ENCODE measurements around the gene ANKRD23.

Gene ANKRD23

GRCh38 chr2:96844405-96844808 lies 586 bp upstream of the ANKRD23 start:
- H3K4me3 Mint-ChIP-seq, result no peak overlapping the region
- no peaks in the 10 kb centered on the region for H3K27me3 Mint-ChIP-seq (ENCODE audit: low read depth)
- no peak overlapping the region for H3K27ac Mint-ChIP-seq
- peaks cover 5% of the 10 kb centered on the region for H3K4me1 Mint-ChIP-seq
- H3K9me3 Mint-ChIP-seq, result no peaks in the 10 kb centered on the region
- TF ChIP-seq CTCF (IDR thresholded peaks at IDR 0.05; ENCODE audit: unreplicated experiment in 3 of 3), result no peak
- H3K36me3 Mint-ChIP-seq (ENCODE audit: low read depth), result peaks cover 16% of the 10 kb centered on the region

GRCh38 chr2:96842600-96842999 lies 1.2 kb downstream of the ANKRD23 start:
- no peak overlapping the region for H3K27ac Mint-ChIP-seq
- no peak for TF ChIP-seq CTCF (IDR thresholded peaks at IDR 0.05; ENCODE audit: unreplicated experiment in 3 of 3)
- H3K9me3 Mint-ChIP-seq, result no peaks in the 10 kb centered on the region
- H3K4me3 Mint-ChIP-seq, result no peak overlapping the region
- H3K36me3 Mint-ChIP-seq (ENCODE audit: low read depth), result peaks cover 9% of the 10 kb centered on the region
- peaks cover 5% of the 10 kb centered on the region for H3K4me1 Mint-ChIP-seq
- H3K27me3 Mint-ChIP-seq (ENCODE audit: low read depth), result no peaks in the 10 kb centered on the region

- no peak for TF ChIP-seq CTCF (IDR thresholded peaks at IDR 0.05; ENCODE audit: unreplicated experiment in 3 of 3)
- Mint-ChIP-seq H3K27ac (no peak overlapping the region), H3K4me3 (no peak overlapping the region), H3K27me3 (ENCODE audit: low read depth) (no peaks in the 10 kb centered on the region), H3K4me1 (peaks cover 5% of the 10 kb centered on the region), H3K36me3 (ENCODE audit: low read depth) (peaks cover 4% of the 10 kb centered on the region), H3K9me3 (no peaks in the 10 kb centered on the region)
These were observed 1.9 kb downstream of the ANKRD23 start for GRCh38 chr2:96841701-96842495.

- peaks cover 5% of the 10 kb centered on the region for H3K4me1 Mint-ChIP-seq
- H3K4me3 Mint-ChIP-seq, result no peak overlapping the region
- H3K27ac Mint-ChIP-seq, result no peak overlapping the region
- peaks cover 7% of the 10 kb centered on the region for H3K36me3 Mint-ChIP-seq (ENCODE audit: low read depth)
- no peak for TF ChIP-seq CTCF (IDR thresholded peaks at IDR 0.05; ENCODE audit: unreplicated experiment in 3 of 3)
- no peaks in the 10 kb centered on the region for H3K27me3 Mint-ChIP-seq (ENCODE audit: low read depth)
- H3K9me3 Mint-ChIP-seq, result no peaks in the 10 kb centered on the region
These were observed 3.7 kb downstream of the ANKRD23 start for GRCh38 chr2:96839875-96840850.

- Mint-ChIP-seq H3K27me3 (ENCODE audit: low read depth) (no peaks in the 10 kb centered on the region), H3K4me3 (no peak overlapping the region), H3K4me1 (peaks cover 5% of the 10 kb centered on the region)
These were observed 4.4 kb downstream of the ANKRD23 start for GRCh38 chr2:96839293-96839874.

More at GRCh38 chr2:96839293-96839874, 4.4 kb downstream of the ANKRD23 start:
- Mint-ChIP-seq H3K9me3 (no peaks in the 10 kb centered on the region), H3K27ac (no peak overlapping the region), H3K36me3 (ENCODE audit: low read depth) (peaks cover 11% of the 10 kb centered on the region)
- no peak for TF ChIP-seq CTCF (IDR thresholded peaks at IDR 0.05; ENCODE audit: unreplicated experiment in 3 of 3)

Measured in nephron (organoid).